ENCODE data around the gene SCEL.

Gene SCEL, protein sequence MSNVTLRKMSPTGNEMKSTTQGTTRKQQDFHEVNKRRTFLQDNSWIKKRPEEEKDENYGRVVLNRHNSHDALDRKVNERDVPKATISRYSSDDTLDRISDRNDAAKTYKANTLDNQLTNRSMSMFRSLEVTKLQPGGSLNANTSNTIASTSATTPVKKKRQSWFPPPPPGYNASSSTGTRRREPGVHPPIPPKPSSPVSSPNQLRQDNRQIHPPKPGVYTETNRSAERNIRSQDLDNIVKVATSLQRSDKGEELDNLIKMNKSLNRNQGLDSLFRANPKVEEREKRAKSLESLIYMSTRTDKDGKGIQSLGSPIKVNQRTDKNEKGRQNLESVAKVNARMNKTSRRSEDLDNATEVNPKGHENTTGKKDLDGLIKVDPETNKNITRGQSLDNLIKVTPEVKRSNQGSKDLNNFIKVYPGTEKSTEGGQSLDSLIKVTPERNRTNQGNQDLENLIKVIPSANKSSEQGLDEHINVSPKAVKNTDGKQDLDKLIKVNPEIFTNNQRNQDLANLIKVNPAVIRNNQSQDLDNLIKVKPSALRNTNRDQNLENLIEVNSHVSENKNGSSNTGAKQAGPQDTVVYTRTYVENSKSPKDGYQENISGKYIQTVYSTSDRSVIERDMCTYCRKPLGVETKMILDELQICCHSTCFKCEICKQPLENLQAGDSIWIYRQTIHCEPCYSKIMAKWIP

DNA sequence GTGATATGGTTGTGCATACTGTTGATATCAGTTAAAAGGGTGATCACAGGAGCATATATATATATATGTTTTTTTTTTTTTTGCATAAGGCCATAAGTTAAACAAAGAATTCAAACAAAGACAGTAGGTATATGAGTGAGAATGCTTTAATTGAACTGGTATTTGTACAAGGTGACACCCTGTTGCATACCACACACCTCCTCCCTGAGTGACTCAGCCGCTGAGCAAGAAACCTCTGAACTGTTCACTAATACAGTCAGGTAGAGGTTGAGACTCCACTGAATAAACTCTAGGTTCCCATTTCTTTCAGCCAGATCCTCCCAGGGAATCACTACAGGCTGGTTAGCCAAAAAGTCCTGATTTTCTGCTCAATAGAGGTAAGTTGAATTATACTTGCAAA is at the start of gene SCEL:
TSS of gene SCEL (plus strand) at position 259 of the 400 bp plus-strand sequence. CDS start 20,170 bp downstream, outside the sequence.
- Mint-ChIP-seq H3K27me3 (peaks cover 5% of the 10 kb centered on the region), H3K27ac (no peak within 1 kb of the TSS)
- DNase-seq: no peak

DNA sequence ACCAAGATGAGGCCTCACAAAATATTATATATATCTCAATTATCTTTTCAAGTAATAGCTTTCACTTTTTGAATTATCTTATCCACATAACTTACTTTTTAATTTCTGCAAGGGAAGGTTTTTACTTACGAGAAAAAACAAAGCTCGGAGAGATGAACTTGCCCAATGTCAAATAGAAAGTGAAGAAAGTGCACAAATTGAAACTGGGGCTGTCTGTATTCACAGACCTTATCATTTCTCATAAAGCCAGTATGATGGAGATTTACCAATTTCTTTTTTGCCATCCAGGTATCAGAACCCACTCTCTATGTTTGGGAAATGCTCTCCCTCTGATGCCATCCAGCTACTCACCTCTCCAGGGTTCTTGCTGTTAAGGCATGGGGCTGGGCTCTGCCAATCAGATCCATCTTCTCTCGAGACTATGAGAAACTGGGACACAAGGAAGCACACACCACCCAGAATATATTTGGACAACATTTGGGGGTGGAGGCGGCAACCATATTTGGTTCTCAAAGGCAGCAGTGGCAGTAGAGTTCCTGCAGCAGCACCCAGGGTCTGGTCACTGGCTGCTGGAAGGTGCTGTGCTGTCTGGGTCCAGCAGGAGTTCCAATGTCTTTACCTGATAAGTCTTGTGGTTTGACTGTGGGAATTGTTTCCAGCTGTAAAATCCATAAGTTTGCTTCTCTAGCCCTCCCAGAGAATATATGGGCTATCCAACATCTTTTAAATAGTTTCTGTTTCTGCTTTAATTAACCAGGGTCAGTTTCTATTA is 45.8 kb upstream of the SCEL start:
- no peak for DNase-seq
- Mint-ChIP-seq H3K4me3 (no peak overlapping the region), H3K27me3 (peaks cover 14% of the 10 kb centered on the region), H3K4me1 (no peaks in the 10 kb centered on the region), H3K9me3 (no peaks in the 10 kb centered on the region), H3K27ac (no peak overlapping the region)
- no peak for ATAC-seq

More for the DNA sequence above, at the start of gene SCEL:
- Mint-ChIP-seq H3K9me3 (no peaks in the 10 kb centered on the region), H3K4me3 (no peak within 1 kb of the TSS), H3K4me1 (no peaks in the 10 kb centered on the region)
- no peak for ATAC-seq

DNA sequence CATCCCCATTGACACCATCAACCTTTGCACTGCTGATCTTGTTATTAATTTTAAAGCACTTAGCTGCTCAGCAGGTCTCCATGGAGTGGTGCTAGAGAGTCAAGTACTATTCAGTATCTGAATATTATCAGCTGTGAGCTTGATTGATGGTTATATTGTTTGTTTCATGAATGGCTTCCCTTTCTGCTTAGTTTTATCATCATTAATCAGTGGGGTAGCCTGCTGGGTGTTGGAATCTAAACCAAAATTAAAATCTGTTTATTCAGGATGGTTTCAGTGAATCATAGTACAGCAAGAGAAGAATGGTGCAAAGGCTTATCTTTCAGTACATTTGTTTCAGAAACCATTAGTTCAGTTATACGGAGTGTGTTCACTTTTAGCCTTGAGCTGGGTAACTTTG is 42.5 kb upstream of the SCEL start:
- ATAC-seq: peak; percentile 68
- DNase-seq: no peak

DNA sequence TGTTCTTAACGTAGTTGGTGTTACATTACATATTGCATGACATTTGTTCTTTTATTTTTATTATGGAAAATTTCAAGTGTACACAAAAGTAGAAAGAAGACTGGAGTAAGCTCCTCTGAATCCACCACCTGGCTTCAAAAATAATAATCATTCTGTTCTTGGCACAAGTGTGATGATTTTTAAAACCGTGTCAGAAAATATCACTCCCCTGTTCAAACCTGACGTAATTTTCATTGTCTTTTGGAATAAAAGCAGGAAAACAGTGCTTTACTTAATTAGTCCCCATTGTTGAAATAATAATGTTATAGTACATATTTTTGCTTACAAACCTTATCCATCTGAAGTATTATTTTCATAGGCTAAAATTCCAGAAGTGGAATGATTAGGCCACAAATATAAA is 41.3 kb upstream of the SCEL start:
- DNase-seq (no peak), ATAC-seq (no peak)
- Mint-ChIP-seq H3K27ac (no peak overlapping the region), H3K9me3 (no peaks in the 10 kb centered on the region), H3K27me3 (peaks cover 14% of the 10 kb centered on the region), H3K4me1 (no peaks in the 10 kb centered on the region), H3K4me3 (no peak overlapping the region)

More for the DNA sequence above, 42.5 kb upstream of the SCEL start:
- H3K4me1 Mint-ChIP-seq: no peaks in the 10 kb centered on the region
- no peak overlapping the region for H3K27ac Mint-ChIP-seq
- H3K27me3 Mint-ChIP-seq: peaks cover 14% of the 10 kb centered on the region
- H3K4me3 Mint-ChIP-seq: no peak overlapping the region
- H3K9me3 Mint-ChIP-seq: no peaks in the 10 kb centered on the region

DNA sequence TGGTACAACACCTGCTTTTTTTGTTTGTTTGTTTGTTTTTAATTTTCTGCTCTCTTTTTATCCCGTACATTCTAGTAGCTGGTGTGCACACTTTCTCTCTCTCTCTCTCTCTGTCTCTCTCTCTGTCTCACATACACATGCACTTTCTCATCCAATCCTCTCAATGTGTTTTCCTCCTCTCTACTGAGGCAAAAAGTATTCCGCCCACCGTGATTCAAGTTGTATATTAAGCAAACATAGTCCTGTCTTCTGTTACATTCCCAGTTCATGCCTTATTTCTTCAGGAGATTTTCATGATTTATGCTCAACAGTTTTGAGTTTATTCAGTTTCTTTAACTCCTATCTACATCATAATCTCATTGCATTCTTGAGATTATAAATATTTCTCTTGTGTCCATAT is 38.2 kb upstream of the SCEL start:
- Mint-ChIP-seq H3K27me3 (peaks cover 14% of the 10 kb centered on the region), H3K4me1 (no peaks in the 10 kb centered on the region), H3K4me3 (no peak overlapping the region), H3K9me3 (no peaks in the 10 kb centered on the region), H3K27ac (no peak overlapping the region)
- no peak for DNase-seq
- no peak for ATAC-seq

DNA sequence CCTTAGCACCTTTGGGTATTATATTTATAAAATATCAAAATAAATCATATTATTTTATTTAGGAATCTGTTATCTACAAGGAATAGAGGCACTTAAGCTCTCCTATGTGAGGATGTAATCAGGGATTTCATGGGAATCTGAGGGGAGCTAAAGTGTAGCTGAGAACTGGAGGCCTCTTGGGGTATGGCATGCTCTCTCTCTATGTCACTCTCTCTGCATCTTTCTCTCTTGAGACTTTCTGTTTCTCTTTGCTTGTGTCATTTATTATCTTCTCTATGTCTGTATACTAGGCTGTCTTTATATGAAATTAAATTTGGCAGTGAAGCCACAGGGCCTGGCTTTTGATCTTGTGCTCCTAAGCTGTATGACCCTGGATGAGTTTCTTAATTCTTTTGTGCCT is 37.7 kb upstream of the SCEL start:
- no peak for DNase-seq
- H3K4me1 Mint-ChIP-seq: no peaks in the 10 kb centered on the region
- ATAC-seq: no peak
- no peak overlapping the region for H3K4me3 Mint-ChIP-seq
- H3K27me3 Mint-ChIP-seq: peaks cover 10% of the 10 kb centered on the region
- peak overlapping the region in 1 of 2 donors; percentile 23 for H3K27ac Mint-ChIP-seq
- H3K9me3 Mint-ChIP-seq: no peaks in the 10 kb centered on the region

DNA sequence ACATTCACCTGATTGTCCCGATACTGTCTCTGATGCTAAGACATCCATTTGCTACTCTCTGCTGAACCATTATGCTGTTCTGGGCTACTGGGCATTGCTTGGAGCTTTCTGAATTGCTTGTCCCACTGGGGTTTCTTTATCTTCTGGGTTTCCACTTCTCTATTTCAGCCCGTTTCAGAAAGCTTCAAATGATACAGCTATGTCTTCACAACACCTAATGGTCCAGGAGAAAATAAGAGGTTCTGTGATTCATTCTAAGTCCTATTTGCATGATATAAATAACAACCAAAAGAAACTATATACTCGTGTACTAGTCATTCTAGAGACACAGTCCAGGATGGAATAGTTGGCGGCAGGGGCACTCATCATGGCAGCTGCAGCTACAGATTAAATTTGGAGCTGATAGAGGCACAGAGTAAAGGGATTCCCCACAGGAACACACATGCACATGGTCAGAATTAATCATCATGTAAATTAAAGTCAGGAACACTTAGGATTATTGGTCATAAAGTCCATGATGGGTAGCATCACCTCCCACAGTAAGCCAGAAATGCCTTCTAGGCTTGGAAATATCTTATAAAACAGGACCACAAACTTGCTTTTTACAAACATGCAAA is 33.3 kb upstream of the SCEL start:
- Mint-ChIP-seq H3K4me1 (no peaks in the 10 kb centered on the region), H3K27me3 (peaks cover 8% of the 10 kb centered on the region), H3K4me3 (no peak overlapping the region), H3K27ac (no peak overlapping the region), H3K9me3 (no peaks in the 10 kb centered on the region)
- DNase-seq: no peak
- no peak for ATAC-seq

DNA sequence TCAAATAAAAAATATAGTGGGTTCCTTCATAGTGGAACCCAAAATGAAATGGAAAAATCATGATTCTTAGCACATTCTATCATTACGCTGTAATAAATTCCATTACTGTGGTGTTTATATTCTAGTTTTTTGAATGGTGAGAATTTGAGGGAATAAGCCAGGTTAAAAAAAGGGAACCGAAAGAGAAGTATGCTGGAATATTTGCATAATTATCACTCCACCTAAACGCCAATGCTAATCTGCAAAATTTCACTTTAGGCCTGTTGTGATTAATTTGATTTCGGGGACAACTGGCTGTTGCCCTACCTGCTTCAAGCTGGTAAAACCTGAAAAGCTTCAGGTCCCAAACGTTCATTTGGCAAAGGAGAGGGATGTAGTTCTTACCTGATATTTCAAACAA is 32.1 kb upstream of the SCEL start:
- H3K4me1 Mint-ChIP-seq: peaks cover 9% of the 10 kb centered on the region
- H3K27me3 Mint-ChIP-seq: peaks cover 8% of the 10 kb centered on the region
- no peak overlapping the region for H3K27ac Mint-ChIP-seq
- ATAC-seq (no peak), DNase-seq (no peak)
- H3K4me3 Mint-ChIP-seq: no peak overlapping the region
- no peaks in the 10 kb centered on the region for H3K9me3 Mint-ChIP-seq

DNA sequence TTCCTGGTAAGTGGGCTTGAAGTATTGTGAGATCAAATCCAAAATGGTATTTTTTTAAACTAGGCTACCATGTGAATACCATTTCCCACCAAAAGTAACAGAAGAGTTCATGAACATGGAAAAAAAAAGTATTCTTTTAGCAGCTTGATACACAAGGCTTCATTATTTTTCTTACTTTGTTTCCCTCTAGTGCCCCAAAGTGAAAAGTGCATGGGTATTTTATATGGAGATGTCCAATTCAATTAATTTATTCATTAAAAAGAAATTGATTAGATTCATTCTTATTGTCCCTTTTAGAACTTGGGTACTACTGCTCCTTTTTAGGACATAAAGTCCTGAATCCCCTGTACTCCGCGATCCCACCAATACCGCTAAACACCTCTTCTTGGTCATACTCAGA is 28.6 kb upstream of the SCEL start:
- Mint-ChIP-seq H3K27me3 (peaks cover 6% of the 10 kb centered on the region), H3K4me1 (peaks cover 30% of the 10 kb centered on the region), H3K4me3 (no peak overlapping the region), H3K27ac (no peak overlapping the region), H3K9me3 (no peaks in the 10 kb centered on the region)
- no peak for ATAC-seq
- DNase-seq: no peak

DNA sequence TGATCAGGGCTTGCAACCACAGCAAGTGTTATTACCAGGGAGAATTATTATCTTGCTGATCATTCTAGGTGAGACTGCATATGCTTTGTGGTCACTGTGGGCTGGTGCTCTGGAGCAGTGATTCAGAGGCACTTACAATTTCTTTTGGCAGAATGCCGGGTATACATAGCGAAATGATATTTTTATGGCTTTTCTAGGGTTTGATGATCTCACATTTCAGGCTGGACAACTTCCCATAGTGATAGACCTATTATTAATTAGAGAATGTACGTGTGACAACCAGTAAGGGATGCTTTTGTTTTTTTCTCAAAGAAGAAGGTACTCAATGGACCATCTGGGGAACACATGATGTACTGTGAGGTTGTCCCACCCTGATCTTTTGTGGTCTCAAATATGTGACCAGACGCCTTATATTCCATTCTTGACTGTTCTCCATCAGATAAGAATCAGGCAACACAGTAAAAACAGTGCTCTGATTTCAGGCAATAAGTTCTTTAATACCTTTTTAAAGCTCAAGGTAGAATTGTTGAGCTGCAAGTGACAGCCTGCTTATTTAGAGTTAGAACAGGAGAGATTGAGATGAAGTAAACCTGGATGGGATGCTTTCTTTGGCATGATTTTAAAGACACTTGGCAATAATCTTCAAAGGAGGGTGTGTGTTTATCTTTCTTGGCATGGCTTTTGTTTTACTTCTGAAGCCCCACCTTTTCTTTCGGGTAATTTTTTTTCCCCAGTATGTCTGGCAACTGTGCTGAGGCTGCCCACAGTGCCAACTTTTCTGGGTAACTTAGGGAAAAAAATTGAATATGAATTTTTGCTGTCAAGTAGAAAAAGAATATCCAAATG is 27.4 kb upstream of the SCEL start:
- Mint-ChIP-seq H3K27ac (no peak overlapping the region), H3K4me1 (peaks cover 30% of the 10 kb centered on the region), H3K27me3 (no peaks in the 10 kb centered on the region), H3K9me3 (no peaks in the 10 kb centered on the region), H3K4me3 (no peak overlapping the region)
- DNase-seq (no peak), ATAC-seq (peak; percentile 63)

DNA sequence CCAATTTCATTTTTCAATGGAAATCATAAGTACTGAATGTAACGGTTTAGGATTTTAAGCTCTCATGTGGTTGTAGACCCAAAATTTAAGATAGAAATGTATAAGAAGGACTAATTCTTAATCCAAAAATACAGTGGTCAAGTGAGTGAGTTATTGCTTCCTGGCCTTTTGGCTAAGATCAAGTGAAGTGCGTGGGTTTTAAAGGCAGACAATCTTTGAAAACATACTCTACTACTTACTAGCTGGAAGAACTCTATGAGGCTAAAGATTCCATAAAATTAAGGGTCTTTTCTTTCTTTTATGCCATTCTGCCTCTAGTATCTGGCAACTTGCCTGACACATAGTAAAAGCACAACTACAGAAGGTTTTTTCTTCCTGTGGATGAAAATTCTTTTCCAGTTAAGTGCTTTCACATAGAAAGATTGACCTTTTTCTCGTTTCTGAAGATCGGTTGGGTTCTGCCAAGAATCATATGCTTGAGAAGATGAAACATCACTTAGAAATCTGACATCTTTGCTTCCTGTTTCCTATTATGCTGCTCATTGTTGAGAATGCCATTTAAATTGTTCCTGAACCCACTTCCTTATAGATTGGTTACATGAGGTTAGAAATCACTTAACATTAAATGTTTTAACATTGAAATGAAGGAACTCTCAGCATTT is 26.4 kb upstream of the SCEL start:
- Mint-ChIP-seq H3K4me3 (no peak overlapping the region), H3K27ac (peak overlapping the region; percentile 38 to 44), H3K4me1 (peaks cover 34% of the 10 kb centered on the region), H3K27me3 (no peaks in the 10 kb centered on the region), H3K9me3 (no peaks in the 10 kb centered on the region)
- ATAC-seq (no peak), DNase-seq (no peak)

DNA sequence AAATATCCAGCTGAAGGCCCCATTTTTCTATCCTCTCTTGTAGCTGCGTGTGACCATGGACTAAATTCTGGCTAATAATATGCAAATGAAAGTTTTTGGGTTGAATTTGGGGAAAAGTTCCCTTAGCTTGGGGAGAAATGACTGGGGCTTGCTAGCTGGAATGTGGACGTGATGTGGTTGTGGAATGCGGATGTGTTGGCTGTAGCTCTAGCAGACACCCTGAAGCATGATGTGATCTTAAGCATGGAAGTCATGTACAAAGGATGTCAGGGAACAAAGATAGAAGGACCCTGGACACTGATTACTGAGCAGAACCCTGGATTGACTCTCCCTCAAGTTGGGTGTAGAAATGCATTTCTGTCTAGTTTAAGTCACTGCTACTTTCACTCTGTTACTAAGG is 25.4 kb upstream of the SCEL start:
- Mint-ChIP-seq H3K4me1 (peaks cover 39% of the 10 kb centered on the region), H3K27me3 (no peaks in the 10 kb centered on the region), H3K27ac (peak overlapping the region in 1 of 2 donors; percentile 75), H3K4me3 (no peak overlapping the region), H3K9me3 (no peaks in the 10 kb centered on the region)
- ATAC-seq (no peak), DNase-seq (no peak)

DNA sequence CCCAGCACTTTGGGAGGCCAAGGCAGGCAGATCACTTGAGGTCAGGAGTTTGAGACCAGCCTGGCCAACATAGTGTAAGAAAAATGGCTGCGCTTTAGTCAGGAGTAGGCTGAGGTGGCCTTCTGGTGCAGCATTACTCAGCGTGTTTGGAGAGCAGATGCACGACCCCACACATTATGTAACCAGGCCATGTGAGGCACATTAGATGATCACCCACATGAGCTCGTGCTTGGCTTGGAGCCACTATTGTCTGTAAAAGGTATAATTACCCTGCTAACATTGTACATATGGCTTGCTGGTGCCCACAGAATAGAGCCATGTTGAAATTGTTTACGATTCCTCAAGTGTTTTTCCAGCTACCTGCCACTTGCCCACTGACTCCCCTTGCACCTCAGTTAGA is 24.0 kb upstream of the SCEL start:
- no peak for DNase-seq
- no peak overlapping the region for H3K4me3 Mint-ChIP-seq

DNA sequence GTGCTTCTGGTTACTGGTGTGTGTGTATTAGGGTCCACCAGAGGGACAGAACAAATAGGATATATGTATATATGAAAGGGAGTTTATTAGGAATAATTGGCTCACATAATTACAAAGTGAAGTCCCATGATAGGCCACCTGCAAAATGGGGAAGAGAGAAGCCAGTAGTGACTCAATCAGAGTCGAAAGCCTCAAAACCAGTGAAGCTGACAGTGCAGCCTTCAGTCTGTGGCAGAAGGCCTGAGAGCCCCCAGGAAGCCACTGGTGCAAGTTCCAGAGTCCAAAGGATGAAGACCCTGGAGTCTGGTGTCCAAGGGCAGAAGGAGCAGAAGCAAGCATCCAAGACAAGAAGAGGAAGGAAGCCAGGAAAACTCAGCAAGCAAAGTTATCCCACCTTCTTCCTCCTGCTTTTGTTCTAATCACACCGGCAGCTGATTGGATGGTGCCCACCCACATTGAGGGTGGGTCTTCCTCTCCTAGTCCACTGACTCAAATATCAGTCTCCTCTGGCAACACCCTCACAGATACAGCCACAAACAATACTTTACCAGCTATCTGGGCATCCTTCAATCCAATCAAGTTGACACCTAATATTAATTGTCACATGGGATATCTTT is 21.7 kb upstream of the SCEL start:
- ATAC-seq (no peak), DNase-seq (no peak)
- no peaks in the 10 kb centered on the region for H3K9me3 Mint-ChIP-seq
- no peaks in the 10 kb centered on the region for H3K27me3 Mint-ChIP-seq
- no peak overlapping the region for H3K4me3 Mint-ChIP-seq
- H3K4me1 Mint-ChIP-seq: peaks cover 26% of the 10 kb centered on the region
- peak overlapping the region in 1 of 2 donors; percentile 72 for H3K27ac Mint-ChIP-seq

More for the DNA sequence above, 24.0 kb upstream of the SCEL start:
- Mint-ChIP-seq H3K4me1 (peaks cover 39% of the 10 kb centered on the region), H3K27ac (no peak overlapping the region), H3K9me3 (no peaks in the 10 kb centered on the region), H3K27me3 (no peaks in the 10 kb centered on the region)
- ATAC-seq: no peak
